NCI-H2029 (cell line): ENCODE results near the gene VASN.
A peak's percentile ranks its signal among the peaks of the same experiment; 100 is the strongest.

Experiments used
- DNase-seq: peaks from one replicate; lab custom pipeline; 2025; lab: John Stamatoyannopoulos, UW

VASN gene

GRCh38 chr16:4403133-4403949 is 31.7 kb downstream of the VASN start:
- no peak for DNase-seq

GRCh38 chr16:4404247-4404966 is 32.8 kb downstream of the VASN start:
- DNase-seq: no peak

- peak; percentile 48 for DNase-seq
Measured at GRCh38 chr16:4404967-4405696, 33.5 kb downstream of the VASN start.

GRCh38 chr16:4407543-4408322 is 36.1 kb downstream of the VASN start:
- DNase-seq: no peak

GRCh38 chr16:4408323-4408690 is 36.7 kb downstream of the VASN start:
- no peak for DNase-seq

- no peak for DNase-seq
Measured at GRCh38 chr16:4409081-4409932, 37.7 kb downstream of the VASN start.

- peak; percentile 70 for DNase-seq
Measured at GRCh38 chr16:4410335-4411075, 38.9 kb downstream of the VASN start.

- no peak for DNase-seq
Measured at GRCh38 chr16:4411684-4412083, 40.0 kb downstream of the VASN start.

- DNase-seq: no peak
Measured at GRCh38 chr16:4412159-4412558, 40.5 kb downstream of the VASN start.

GRCh38 chr16:4412854-4413253 is 41.2 kb downstream of the VASN start:
- DNase-seq: no peak

- DNase-seq: peak; percentile 23
Measured at GRCh38 chr16:4414187-4414917, 42.7 kb downstream of the VASN start.

- DNase-seq: no peak
Measured at GRCh38 chr16:4415538-4416199, 44.0 kb downstream of the VASN start.

- peak; percentile 93 for DNase-seq
Measured at GRCh38 chr16:4416200-4417032, 44.8 kb downstream of the VASN start, which contains the start of gene CORO7. CORO7 (minus strand) TSS chr16:4416596; CDS start chr16:4416518, 78 bp downstream.

- DNase-seq: no peak
Measured at GRCh38 chr16:4419402-4419959, 47.8 kb downstream of the VASN start.

GRCh38 chr16:4420505-4421105 is 49.0 kb downstream of the VASN start:
- no peak for DNase-seq

- peak; percentile 90 for DNase-seq
Measured at GRCh38 chr16:4425378-4426020, 53.9 kb downstream of the VASN start, which contains the start of gene DNAJA3. DNAJA3 (plus strand) TSS chr16:4425868; CDS start chr16:4425882, 14 bp downstream.
